ENCODE data around the gene CCDC86.

DNA sequence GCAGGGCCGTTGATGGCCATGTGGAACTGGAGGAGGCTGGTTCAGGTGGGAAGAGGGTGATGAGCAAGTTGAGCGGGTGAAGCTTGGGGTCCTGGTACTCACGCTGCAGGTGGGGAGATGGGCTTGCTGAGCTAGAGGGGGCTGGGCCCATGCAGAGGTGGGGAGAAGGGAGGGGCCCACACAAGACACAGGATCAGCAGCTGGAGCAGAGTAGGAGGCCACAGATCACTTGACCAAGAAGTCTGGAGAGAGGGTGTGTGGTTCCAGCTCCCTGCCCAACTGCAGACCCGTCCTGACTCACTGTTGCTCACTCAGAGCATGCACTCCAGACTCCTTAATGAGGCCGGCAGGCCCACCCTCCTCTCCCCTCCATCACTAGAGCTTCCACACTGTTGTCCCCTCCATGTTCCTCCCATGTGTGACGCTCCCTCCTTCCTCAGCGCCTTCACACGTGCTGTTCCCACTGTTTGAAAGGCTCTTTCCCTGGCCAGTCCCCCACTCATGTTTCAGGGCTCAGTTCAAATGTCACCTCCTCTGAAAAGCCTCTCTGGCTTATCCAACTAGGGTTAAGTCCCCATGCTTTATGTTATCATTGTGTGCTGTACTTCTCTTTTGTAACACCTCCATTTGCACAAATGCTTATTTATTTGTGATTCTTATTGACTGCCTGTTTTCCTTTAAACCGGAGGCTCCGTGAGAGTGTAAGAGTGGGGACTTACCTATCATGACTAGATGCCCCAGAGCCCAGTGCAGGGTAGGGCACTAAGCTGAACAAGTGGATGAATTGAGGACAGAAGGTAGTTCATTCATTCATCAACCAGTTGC lies 2.3 kb downstream of the CCDC86 start:
- TF ChIP-seq, protein P1, sequence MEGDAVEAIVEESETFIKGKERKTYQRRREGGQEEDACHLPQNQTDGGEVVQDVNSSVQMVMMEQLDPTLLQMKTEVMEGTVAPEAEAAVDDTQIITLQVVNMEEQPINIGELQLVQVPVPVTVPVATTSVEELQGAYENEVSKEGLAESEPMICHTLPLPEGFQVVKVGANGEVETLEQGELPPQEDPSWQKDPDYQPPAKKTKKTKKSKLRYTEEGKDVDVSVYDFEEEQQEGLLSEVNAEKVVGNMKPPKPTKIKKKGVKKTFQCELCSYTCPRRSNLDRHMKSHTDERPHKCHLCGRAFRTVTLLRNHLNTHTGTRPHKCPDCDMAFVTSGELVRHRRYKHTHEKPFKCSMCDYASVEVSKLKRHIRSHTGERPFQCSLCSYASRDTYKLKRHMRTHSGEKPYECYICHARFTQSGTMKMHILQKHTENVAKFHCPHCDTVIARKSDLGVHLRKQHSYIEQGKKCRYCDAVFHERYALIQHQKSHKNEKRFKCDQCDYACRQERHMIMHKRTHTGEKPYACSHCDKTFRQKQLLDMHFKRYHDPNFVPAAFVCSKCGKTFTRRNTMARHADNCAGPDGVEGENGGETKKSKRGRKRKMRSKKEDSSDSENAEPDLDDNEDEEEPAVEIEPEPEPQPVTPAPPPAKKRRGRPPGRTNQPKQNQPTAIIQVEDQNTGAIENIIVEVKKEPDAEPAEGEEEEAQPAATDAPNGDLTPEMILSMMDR (IDR thresholded peaks at IDR 0.05), result no peak
- TF ChIP-seq POLR2A (IDR thresholded peaks at IDR 0.05), result no peak
